ENCODE results near the gene ASNS.

The ASNS gene

DNA sequence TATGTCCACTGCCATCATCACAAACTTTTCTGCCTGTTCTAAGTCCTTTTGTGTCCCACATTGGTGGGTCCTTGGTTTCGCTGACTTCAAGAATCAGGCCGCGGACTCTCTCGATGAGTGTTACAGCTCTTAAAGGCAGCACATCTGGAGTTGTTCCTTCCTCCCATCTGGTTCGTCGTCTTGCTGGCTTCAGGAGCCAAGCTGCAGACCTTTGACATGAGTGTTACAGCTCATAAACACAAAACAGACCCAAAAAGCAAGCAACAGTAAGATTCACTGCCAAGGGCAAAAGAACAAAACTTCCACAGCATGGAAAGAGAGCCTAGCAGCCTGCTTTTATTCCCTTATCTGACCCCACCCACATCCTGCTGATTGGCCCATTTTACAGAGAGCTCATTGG is 30.2 kb downstream of the ASNS start:
- no peak for DNase-seq

DNA sequence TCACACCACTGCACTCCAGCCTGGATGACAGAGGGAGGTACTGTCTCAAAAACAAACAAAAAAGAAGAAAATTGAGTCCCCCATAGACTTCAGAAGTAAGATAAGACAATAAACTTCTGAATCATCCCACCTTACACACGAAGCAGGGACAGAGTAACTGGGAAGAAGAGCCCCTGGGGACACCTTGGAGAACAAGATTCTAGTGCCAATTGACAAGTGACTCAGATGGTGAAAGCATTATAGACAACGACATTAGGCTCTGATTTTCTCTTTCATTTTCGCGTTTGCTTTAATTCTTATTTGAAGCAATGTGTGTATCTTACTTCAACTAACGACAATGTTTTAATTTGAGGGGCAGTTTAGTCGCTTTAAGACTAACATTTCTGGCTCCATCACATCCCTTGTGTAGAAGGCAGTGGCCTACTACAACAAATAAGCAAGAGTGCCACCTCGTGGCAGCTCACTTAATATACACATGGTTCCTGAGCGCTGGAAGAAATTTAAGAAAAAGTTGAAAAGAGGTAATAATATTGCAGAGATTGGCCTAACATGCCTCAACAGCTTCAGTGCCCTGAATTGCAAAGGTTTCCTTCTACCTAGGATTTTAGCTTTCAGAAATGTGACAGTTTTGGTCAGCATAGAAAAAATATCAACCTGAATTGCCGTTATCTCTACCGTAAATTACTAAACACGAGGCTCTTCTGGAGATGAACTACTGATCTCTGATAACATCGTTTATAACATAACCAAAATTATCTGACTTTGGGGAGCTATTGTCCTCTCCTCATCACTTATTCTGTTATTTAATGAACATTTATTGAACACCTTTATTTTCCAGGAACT is 36.7 kb downstream of the ASNS start:
- DNase-seq, result peak; percentile 86

DNA sequence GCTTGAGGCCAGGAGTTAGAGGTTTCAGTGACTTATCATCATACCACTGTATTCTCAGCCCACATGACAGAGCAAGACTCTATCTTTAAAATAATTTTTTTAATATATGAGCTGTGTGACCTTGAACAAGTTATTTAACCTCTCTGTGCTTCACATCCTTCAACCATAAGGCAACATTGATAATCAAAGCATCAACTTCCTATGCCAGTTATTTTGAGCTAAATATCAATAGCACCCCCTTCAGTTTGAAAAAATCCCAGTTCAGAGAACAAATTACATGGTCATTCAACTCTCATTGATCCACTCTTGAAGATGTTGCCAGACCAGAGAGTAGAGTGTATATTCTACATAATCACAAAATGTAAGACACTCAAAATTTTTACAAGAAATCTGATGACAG is 53.0 kb downstream of the ASNS start:
- peak; percentile 42 for DNase-seq

DNA sequence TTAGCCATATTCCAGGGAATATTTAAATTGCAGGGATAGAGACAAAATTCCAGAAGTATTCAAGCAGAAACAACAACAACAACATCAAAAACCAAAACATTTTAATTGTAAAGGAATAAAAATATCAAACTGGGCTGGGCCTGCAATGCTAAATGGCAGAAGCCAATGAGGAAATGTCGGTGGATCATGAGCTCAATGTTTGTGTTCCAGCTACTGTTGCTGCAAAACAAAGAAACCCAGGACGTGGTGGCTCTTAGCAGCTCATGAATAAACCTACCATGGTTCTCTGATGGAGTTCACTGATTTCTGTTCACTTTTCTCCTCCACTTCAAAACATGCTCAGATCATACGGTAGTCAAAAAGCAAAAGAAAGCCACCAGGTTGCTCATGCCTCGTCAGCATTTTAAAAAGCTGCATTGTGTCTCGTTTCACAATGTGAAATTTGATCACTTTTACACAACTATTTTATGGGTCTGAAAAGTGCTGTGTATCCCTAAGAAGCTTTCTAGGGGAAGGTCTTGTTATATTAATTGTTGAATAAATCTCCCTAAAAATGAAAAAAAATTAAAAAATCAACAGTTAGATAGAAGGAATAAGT is 54.0 kb downstream of the ASNS start:
- no peak for DNase-seq
